ENCODE data around the gene CALU. TPM values are rescaled to one million over a fixed set of nuclear protein-coding genes. Genes with fewer than 3 reads are reported as not detected.
A peak's percentile ranks its signal among the peaks of the same experiment; 100 is the strongest.

CALU gene
- total RNA-seq, 2 experiments from 2014 or later, result 43.2 to 44.2 TPM

DNA sequence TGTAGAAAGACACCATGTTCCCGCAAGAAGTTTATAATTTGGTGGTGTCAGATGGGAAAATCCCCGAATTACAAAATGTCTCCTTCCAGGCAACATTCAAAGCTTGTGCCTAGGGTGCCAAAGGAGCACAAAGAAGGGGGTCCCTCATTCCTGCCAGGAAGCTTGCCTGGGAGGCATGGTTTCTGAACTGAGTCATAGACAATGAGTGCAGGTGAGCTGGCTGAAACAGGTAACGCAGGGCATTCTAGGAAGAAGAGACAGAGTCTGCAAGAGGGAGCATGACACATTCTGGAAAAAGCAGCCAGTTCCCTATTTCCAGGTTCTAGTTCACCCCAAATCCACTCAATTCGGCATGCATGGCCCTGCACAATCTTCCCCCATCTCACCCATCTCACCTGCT, 11.9 kb upstream of the CALU start:
- H3K4me3 Mint-ChIP-seq, result no peak overlapping the region
- intact Hi-C loops (cut with micrococcal nuclease), result no loop called here
- H3K27me3 Mint-ChIP-seq, result peaks cover 8% of the 10 kb centered on the region
- H3K4me1 Mint-ChIP-seq (ENCODE audit: low read depth), result no peaks in the 10 kb centered on the region
- no peaks in the 10 kb centered on the region for H3K9me3 Mint-ChIP-seq
- H3K27ac Mint-ChIP-seq, result no peak overlapping the region
- DNase-seq, result no peak
- ChIA-PET POLR2A (no interaction called here), CTCF (no interaction called here)
- H3K36me3 Mint-ChIP-seq, result no peaks in the 10 kb centered on the region

- intact Hi-C loops (cut with micrococcal nuclease), result no loop called here
- no peaks in the 10 kb centered on the region for H3K36me3 Mint-ChIP-seq
- POLR2A ChIA-PET, result interaction anchor here (0.6 kb wide), 1 partner anchor 296 kb away, joined by 3 read pairs; no protein-coding TSS in a partner anchor
- H3K27ac Mint-ChIP-seq, result no peak overlapping the region
- no peaks in the 10 kb centered on the region for H3K9me3 Mint-ChIP-seq
- H3K4me1 Mint-ChIP-seq (ENCODE audit: low read depth), result no peaks in the 10 kb centered on the region
- DNase-seq, result no peak
- H3K4me3 Mint-ChIP-seq, result no peak overlapping the region
- CTCF ChIA-PET, result no interaction called here
- H3K27me3 Mint-ChIP-seq, result peaks cover 7% of the 10 kb centered on the region
Measured at GRCh38 chr7:128728598-128728997, 10.6 kb upstream of the CALU start.

DNA sequence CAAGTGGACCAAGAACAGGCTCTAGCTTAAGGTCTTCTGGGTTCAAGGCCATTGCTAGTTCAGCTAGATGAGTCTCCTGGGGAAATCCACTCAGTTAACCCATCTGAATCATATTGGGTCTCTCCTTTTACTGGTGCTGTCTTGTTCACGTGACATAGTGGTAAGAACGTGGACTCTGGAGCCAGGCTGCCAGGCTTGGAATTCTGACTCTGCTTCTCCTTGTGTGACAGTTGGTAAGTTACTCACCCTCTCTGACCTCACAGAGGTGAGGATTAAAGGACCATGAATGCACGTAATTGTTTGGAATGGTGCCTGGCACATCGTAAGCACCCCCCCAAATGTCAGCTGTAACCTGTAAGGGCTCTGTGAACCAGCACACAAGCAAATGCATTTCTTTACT, 9.7 kb upstream of the CALU start:
- CTCF ChIA-PET, result no interaction called here
- H3K4me1 Mint-ChIP-seq (ENCODE audit: low read depth), result no peaks in the 10 kb centered on the region
- H3K27ac Mint-ChIP-seq, result no peak overlapping the region
- no peaks in the 10 kb centered on the region for H3K9me3 Mint-ChIP-seq
- H3K27me3 Mint-ChIP-seq, result peaks cover 7% of the 10 kb centered on the region
- H3K36me3 Mint-ChIP-seq, result no peaks in the 10 kb centered on the region
- POLR2A ChIA-PET, result no interaction called here
- no peak for DNase-seq
- H3K4me3 Mint-ChIP-seq, result no peak overlapping the region
- intact Hi-C loops (cut with micrococcal nuclease), result no loop called here

DNA sequence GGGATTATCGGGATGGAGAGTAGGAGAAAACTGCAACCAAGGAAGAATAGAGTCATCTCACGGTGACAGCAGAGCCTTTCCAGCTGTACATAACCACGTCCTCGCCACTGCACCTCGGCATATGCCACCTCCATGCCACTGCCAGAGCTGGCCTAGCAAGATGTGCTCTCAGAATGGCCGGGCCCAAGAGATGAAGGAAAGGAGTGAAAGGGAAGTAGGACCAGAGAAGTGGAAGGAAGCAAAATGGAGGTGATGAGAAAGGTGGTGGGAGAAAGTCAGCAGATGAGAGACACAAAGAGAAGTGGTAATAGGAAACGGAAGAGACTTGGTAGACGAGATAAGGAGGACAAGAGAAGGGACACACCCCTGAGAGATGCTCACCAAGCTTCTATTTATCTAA, 8.0 kb upstream of the CALU start:
- Mint-ChIP-seq H3K36me3 (no peaks in the 10 kb centered on the region), H3K4me1 (ENCODE audit: low read depth) (no peaks in the 10 kb centered on the region), H3K27me3 (peaks cover 4% of the 10 kb centered on the region), H3K27ac (no peak overlapping the region), H3K4me3 (no peak overlapping the region), H3K9me3 (no peaks in the 10 kb centered on the region)
- ChIA-PET POLR2A (no interaction called here), CTCF (no interaction called here)
- no peak for DNase-seq
- intact Hi-C loops (cut with micrococcal nuclease), result no loop called here

DNA sequence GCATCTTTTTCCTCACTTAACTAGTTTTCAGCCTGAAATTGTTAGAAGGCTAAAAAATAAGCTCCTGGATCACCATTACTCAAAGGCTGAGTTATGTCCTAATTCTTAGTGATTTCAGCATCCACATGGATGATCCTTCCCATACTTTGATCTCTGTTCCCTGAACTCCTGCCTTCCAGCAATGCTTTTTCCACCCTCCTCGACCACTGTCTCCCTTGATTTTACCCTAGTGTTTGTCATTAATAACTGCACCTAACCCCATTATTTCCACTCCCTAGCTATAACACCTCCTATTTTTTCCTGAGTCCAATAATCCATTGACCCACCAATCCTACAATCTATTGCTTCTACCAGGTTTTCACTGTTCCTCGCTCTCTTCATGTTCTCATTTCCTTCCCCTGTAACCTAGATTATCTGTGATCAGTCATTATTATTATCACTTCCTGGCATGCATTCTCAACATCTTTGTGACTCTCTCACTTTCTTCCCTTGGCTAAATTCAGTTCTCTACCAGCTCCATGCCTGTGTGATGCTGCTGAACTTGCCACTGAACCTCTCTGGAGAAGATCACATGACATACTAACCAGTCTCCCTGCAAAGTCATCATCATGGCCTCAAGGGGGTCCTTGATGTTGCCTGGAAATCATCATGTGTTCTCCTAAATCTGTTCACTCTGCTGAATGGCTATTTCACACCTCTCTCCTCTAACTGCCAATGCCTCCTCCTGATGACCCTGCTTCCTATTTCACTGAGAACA, 6.5 kb upstream of the CALU start:
- H3K27ac Mint-ChIP-seq, result no peak overlapping the region

DNA sequence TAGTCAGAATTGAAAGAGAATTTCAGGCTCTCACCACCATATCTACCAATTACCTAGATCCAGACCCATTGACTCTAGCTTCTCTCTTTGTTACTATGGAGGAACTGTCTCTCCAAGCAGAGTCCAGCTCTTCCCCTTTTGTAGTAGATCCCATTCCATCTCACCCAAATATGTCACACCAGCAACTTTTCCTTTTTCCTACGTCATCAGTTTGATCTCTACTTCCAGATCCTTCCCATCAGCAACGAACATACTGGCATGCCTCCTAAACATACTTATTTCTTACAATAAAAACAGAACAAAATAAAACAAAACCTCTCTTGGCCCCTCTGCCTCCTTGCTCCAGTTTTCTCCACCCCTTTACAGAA, 5.9 kb upstream of the CALU start:
- Mint-ChIP-seq H3K9me3 (no peaks in the 10 kb centered on the region), H3K27me3 (peaks cover 4% of the 10 kb centered on the region), H3K4me3 (no peak overlapping the region), H3K27ac (no peak overlapping the region), H3K4me1 (ENCODE audit: low read depth) (peaks cover 5% of the 10 kb centered on the region), H3K36me3 (no peaks in the 10 kb centered on the region)
- intact Hi-C loops (cut with micrococcal nuclease), result no loop called here
- POLR2A ChIA-PET, result no interaction called here
- CTCF ChIA-PET, result interaction anchor here (1.2 kb wide), 1 partner anchor 14 kb away, joined by 3 read pairs; no protein-coding TSS in a partner anchor
- DNase-seq, result no peak

More for the DNA sequence above, 6.5 kb upstream of the CALU start:
- peaks cover 4% of the 10 kb centered on the region for H3K27me3 Mint-ChIP-seq
- intact Hi-C loops (cut with micrococcal nuclease), result no loop called here
- DNase-seq, result no peak
- H3K36me3 Mint-ChIP-seq, result no peaks in the 10 kb centered on the region
- H3K4me3 Mint-ChIP-seq, result no peak overlapping the region
- POLR2A ChIA-PET, result no interaction called here
- no peaks in the 10 kb centered on the region for H3K9me3 Mint-ChIP-seq
- CTCF ChIA-PET, result interaction anchor here (0.7 to 1.2 kb wide), 2 partner anchors 9 to 14 kb away, joined by 3 read pairs; no protein-coding TSS in a partner anchor
- H3K4me1 Mint-ChIP-seq (ENCODE audit: low read depth), result no peaks in the 10 kb centered on the region

DNA sequence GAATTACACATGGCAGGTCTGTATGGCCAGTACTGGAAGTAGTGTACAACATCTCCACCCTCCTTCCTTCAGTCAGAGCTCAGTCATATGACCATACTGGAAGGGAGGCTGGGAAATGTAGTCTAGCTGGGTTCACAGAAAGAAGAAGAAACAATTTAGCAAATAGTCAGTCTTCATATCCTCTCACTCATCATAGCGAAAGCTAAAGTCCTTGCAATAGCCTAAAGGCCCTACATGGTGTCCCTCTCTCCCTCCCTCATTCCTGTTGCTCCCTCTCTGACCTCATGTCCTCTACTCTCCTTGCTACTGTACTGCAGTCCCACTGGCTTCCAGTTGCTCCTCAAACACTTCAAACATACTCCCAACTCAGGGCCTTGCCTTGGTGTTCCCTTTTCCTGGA, 4.3 kb upstream of the CALU start:
- intact Hi-C loops (cut with micrococcal nuclease), result loop anchor here (5.0 kb wide), 1 partner anchor 57 kb away; the partner anchor contains the start of gene CCDC136
- ChIA-PET POLR2A (no interaction called here), CTCF (interaction anchor here (1.4 kb wide), 1 partner anchor 10 kb away, joined by 3 read pairs; no protein-coding TSS in a partner anchor)
- Mint-ChIP-seq H3K4me1 (ENCODE audit: low read depth) (peaks cover 12% of the 10 kb centered on the region), H3K4me3 (no peak overlapping the region), H3K27ac (no peak overlapping the region), H3K36me3 (peaks cover 4% of the 10 kb centered on the region), H3K9me3 (no peaks in the 10 kb centered on the region), H3K27me3 (peaks cover 4% of the 10 kb centered on the region)
- DNase-seq, result no peak

- Mint-ChIP-seq H3K9me3 (no peaks in the 10 kb centered on the region), H3K27me3 (peaks cover 4% of the 10 kb centered on the region), H3K4me1 (ENCODE audit: low read depth) (peaks cover 16% of the 10 kb centered on the region), H3K36me3 (peaks cover 4% of the 10 kb centered on the region), H3K27ac (no peak overlapping the region), H3K4me3 (no peak overlapping the region)
- no peak for DNase-seq
- POLR2A ChIA-PET, result no interaction called here
- CTCF ChIA-PET, result interaction anchor here (1.4 kb wide), 1 partner anchor 11 kb away, joined by 3 read pairs; no protein-coding TSS in a partner anchor
- intact Hi-C loops (cut with micrococcal nuclease), result loop anchor here (5.0 kb wide), 1 partner anchor 57 kb away; the partner anchor contains the start of gene CCDC136
Measured at GRCh38 chr7:128735436-128735835, 3.7 kb upstream of the CALU start.

- Mint-ChIP-seq H3K4me3 (no peak overlapping the region), H3K36me3 (peaks cover 8% of the 10 kb centered on the region), H3K9me3 (no peaks in the 10 kb centered on the region), H3K27me3 (no peaks in the 10 kb centered on the region), H3K27ac (no peak overlapping the region), H3K4me1 (ENCODE audit: low read depth) (peaks cover 33% of the 10 kb centered on the region)
- CTCF ChIA-PET, result interaction anchor here (1.3 to 2.1 kb wide), 3 partner anchors 105 to 146 kb away, joined by 3 to 13 read pairs (median 4); partner anchors contain the start of gene ATP6V1F
- POLR2A ChIA-PET, result no interaction called here
- intact Hi-C loops (cut with micrococcal nuclease), result loop anchor here (5.0 kb wide), 1 partner anchor 55 kb away; the partner anchor contains the start of gene CCDC136
- DNase-seq, result no peak
Measured at GRCh38 chr7:128737441-128737840, 1.7 kb upstream of the CALU start.

- H3K27me3 Mint-ChIP-seq, result no peaks in the 10 kb centered on the region
- intact Hi-C loops (cut with micrococcal nuclease), result loop anchor here (2.0 to 5.0 kb wide), 3 partner anchors 54 to 225 kb away; partner anchors contain the start of genes ATP6V1F and CCDC136
- H3K9me3 Mint-ChIP-seq, result no peaks in the 10 kb centered on the region
- H3K36me3 Mint-ChIP-seq, result peaks cover 8% of the 10 kb centered on the region
- no peak for DNase-seq
- H3K27ac Mint-ChIP-seq, result no peak overlapping the region
- CTCF ChIA-PET, result interaction anchor here (0.7 to 2.1 kb wide), 5 partner anchors 12 to 145 kb away, joined by 3 to 13 read pairs (median 4); partner anchors contain the start of gene CCDC136
- H3K4me1 Mint-ChIP-seq (ENCODE audit: low read depth), result peaks cover 35% of the 10 kb centered on the region
- H3K4me3 Mint-ChIP-seq, result peak overlapping the region; percentile 97
- POLR2A ChIA-PET, result interaction anchor here (1.0 to 1.4 kb wide), 2 partner anchors 10 to 195 kb away, joined by 4 read pairs; no protein-coding TSS in a partner anchor
Measured at GRCh38 chr7:128737867-128738385, 1.2 kb upstream of the CALU start.

DNA sequence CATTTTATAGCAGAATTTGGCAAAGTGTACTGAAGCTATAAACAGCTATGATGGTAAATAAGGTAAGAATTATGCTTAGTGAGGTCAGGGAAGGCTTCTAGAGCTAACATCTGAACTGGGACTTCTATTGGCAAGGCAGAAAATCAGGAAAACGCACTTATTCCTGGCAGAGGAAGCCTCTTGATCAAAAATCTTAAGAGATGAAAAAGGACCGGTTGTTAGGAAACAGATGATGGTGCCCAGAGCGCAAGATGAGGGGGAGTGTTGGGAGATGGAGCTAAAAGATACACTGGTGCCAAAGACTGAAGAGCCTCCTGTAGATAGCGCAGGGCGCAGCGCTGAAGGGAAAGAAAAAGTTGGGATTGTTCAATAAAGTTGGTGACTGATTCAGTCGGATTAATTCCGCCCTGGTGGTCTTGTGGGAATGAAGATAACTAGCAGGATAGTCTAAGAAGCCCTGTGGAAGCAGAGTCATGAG, 550 bp upstream of the CALU start:
- H3K27me3 Mint-ChIP-seq, result no peaks in the 10 kb centered on the region
- peak overlapping the region; percentile 97 for H3K4me3 Mint-ChIP-seq
- H3K9me3 Mint-ChIP-seq, result no peaks in the 10 kb centered on the region
- ChIA-PET CTCF (interaction anchor here (0.7 to 2.1 kb wide), 5 partner anchors 12 to 264 kb away, joined by 3 to 13 read pairs (median 4); partner anchors contain the start of gene CCDC136), POLR2A (interaction anchor here (0.6 to 1.6 kb wide), 5 partner anchors 9 to 1135 kb away, joined by 3 to 5 read pairs (median 4); partner anchors contain the start of gene ATP6V1F)
- intact Hi-C loops (cut with micrococcal nuclease), result loop anchor here (2.0 to 5.0 kb wide), 3 partner anchors 54 to 224 kb away; partner anchors contain the start of genes ATP6V1F and CCDC136
- peak overlapping the region; percentile 90 for H3K27ac Mint-ChIP-seq
- peaks cover 8% of the 10 kb centered on the region for H3K36me3 Mint-ChIP-seq
- no peak for DNase-seq
- peaks cover 38% of the 10 kb centered on the region for H3K4me1 Mint-ChIP-seq (ENCODE audit: low read depth)

All from activated CD4-positive, alpha-beta memory T cell treated with anti-CD3 and anti-CD28 coated beads for 36 hours (primary cell).